ENCODE measurements around the gene TBX15. TPM values are rescaled to one million over a fixed set of nuclear protein-coding genes. Genes with fewer than 3 reads are reported as not detected.

TBX15 gene
- total RNA-seq, 1 donor from 2014 or later = 0.07 TPM

DNA sequence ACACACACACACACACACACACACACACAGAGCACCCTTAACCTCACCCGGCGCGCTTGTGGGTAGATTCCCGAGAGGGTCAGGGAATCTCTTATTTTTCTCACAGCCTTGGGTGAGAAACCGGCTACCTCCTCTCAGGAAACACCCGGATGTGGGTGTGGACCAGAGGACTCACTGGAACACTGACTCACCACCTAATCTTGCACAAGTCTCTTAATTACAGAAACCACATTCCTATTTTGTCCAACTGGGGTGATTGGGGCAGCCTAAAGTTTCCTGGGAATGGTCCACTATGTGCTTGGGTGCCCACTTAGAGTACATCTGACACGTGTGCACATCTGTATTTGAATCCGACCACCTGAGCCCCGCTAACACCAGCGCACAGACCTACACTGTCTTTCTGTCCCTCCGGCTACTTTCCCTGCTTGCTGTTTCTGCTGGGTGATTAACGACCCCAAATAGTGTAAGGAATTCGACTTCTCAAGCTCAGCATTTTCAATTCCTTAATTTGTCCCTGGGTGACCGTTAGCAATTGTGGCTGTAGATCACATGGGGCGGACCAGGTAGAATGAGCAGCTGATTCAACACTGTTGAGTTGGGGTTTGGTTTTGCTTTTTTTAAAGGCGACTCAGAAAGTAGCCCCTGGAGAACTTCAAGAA lies 14.0 kb upstream of the TBX15 start:
- H3K4me2 ChIP-seq (ENCODE audit: low read length) = peak overlapping the region; percentile 70
- H2AFZ ChIP-seq (ENCODE audit: low read depth, low read length) = peak overlapping the region; percentile 26
- no peaks in the 10 kb centered on the region for H3K79me2 ChIP-seq (ENCODE audit: insufficient read depth, low read length)
- H3K9ac ChIP-seq (ENCODE audit: low read length) = no peak overlapping the region
- no peak overlapping the region for H3K4me3 Mint-ChIP-seq (ENCODE audit: unreplicated experiment)
- peaks cover 92% of the 10 kb centered on the region for H3K27me3 ChIP-seq (ENCODE audit: insufficient read depth, low read length)
- FAIRE-seq (peak; percentile 91), DNase-seq (ENCODE audit: low read depth) (peak; percentile 58)
- TF ChIP-seq EZH2 (IDR thresholded peaks at IDR 0.05; ENCODE audit: insufficient read depth, low read length) = no peak
- TF ChIP-seq, protein P1, sequence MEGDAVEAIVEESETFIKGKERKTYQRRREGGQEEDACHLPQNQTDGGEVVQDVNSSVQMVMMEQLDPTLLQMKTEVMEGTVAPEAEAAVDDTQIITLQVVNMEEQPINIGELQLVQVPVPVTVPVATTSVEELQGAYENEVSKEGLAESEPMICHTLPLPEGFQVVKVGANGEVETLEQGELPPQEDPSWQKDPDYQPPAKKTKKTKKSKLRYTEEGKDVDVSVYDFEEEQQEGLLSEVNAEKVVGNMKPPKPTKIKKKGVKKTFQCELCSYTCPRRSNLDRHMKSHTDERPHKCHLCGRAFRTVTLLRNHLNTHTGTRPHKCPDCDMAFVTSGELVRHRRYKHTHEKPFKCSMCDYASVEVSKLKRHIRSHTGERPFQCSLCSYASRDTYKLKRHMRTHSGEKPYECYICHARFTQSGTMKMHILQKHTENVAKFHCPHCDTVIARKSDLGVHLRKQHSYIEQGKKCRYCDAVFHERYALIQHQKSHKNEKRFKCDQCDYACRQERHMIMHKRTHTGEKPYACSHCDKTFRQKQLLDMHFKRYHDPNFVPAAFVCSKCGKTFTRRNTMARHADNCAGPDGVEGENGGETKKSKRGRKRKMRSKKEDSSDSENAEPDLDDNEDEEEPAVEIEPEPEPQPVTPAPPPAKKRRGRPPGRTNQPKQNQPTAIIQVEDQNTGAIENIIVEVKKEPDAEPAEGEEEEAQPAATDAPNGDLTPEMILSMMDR (IDR thresholded peaks at IDR 0.05; ENCODE audit: insufficient read depth, low read depth, low read length) = no peak
- no peak overlapping the region for H3K27ac Mint-ChIP-seq (ENCODE audit: unreplicated experiment)
- no peaks in the 10 kb centered on the region for H4K20me1 ChIP-seq (ENCODE audit: insufficient read depth, low read length)
- H3K27ac ChIP-seq (ENCODE audit: low read depth, low read length) = no peak overlapping the region
- H3K36me3 Mint-ChIP-seq (ENCODE audit: low read depth, unreplicated experiment) = peaks cover 4% of the 10 kb centered on the region
- H3K9me3 ChIP-seq (ENCODE audit: insufficient read depth, low read depth, low read length) = peaks cover 4% of the 10 kb centered on the region
- peaks cover 82% of the 10 kb centered on the region for H3K27me3 Mint-ChIP-seq (ENCODE audit: low read depth, unreplicated experiment)
- no peak overlapping the region for H3K4me3 ChIP-seq (ENCODE audit: insufficient read depth, low read depth, low read length)
- peaks cover 27% of the 10 kb centered on the region for H3K9me3 Mint-ChIP-seq (ENCODE audit: unreplicated experiment)
- H3K4me1 ChIP-seq (ENCODE audit: insufficient read depth, low read length) = peaks cover 12% of the 10 kb centered on the region
- peaks cover 7% of the 10 kb centered on the region for H3K4me1 Mint-ChIP-seq (ENCODE audit: low read depth, unreplicated experiment)
- no peaks in the 10 kb centered on the region for H3K36me3 ChIP-seq (ENCODE audit: insufficient read depth, low read length)

GRCh38 chr1:119001181-119002027 lies 13.3 kb upstream of the TBX15 start:
- peaks cover 4% of the 10 kb centered on the region for H3K9me3 ChIP-seq (ENCODE audit: insufficient read depth, low read depth, low read length)
- peak overlapping the region; percentile 33 for H3K4me3 ChIP-seq (ENCODE audit: insufficient read depth, low read depth, low read length)
- H3K9me3 Mint-ChIP-seq (ENCODE audit: unreplicated experiment) = peaks cover 26% of the 10 kb centered on the region
- H3K4me1 ChIP-seq (ENCODE audit: insufficient read depth, low read length) = peaks cover 12% of the 10 kb centered on the region
- no peaks in the 10 kb centered on the region for H3K79me2 ChIP-seq (ENCODE audit: insufficient read depth, low read length)
- H4K20me1 ChIP-seq (ENCODE audit: insufficient read depth, low read length) = no peaks in the 10 kb centered on the region
- peak overlapping the region; percentile 76 for H3K4me2 ChIP-seq (ENCODE audit: low read length)
- TF ChIP-seq, protein P1 (IDR thresholded peaks at IDR 0.05; ENCODE audit: insufficient read depth, low read depth, low read length) = no peak
- TF ChIP-seq EZH2 (IDR thresholded peaks at IDR 0.05; ENCODE audit: insufficient read depth, low read length) = no peak
- H3K27ac Mint-ChIP-seq (ENCODE audit: unreplicated experiment) = no peak overlapping the region
- peaks cover 92% of the 10 kb centered on the region for H3K27me3 ChIP-seq (ENCODE audit: insufficient read depth, low read length)
- no peak overlapping the region for H3K4me3 Mint-ChIP-seq (ENCODE audit: unreplicated experiment)
- H3K27ac ChIP-seq (ENCODE audit: low read depth, low read length) = no peak overlapping the region
- peaks cover 7% of the 10 kb centered on the region for H3K4me1 Mint-ChIP-seq (ENCODE audit: low read depth, unreplicated experiment)
- peak overlapping the region; percentile 26 for H2AFZ ChIP-seq (ENCODE audit: low read depth, low read length)
- H3K27me3 Mint-ChIP-seq (ENCODE audit: low read depth, unreplicated experiment) = peaks cover 87% of the 10 kb centered on the region
- H3K9ac ChIP-seq (ENCODE audit: low read length) = no peak overlapping the region
- no peak for DNase-seq (ENCODE audit: low read depth)
- no peak for FAIRE-seq
- no peaks in the 10 kb centered on the region for H3K36me3 ChIP-seq (ENCODE audit: insufficient read depth, low read length)
- H3K36me3 Mint-ChIP-seq (ENCODE audit: low read depth, unreplicated experiment) = peaks cover 4% of the 10 kb centered on the region

Measured in astrocyte (in vitro differentiated cells and primary cell).